ENCODE results near the gene ANKRD17. TPM values are rescaled to one million over a fixed set of nuclear protein-coding genes. Genes with fewer than 3 reads are reported as not detected.

The ANKRD17 gene
- total RNA-seq, 5 donors from 2014 or later (not counting 1 experiment from before 2014, with no cell fraction given) = 48.6 to 63.8 (median 51.8) TPM

DNA sequence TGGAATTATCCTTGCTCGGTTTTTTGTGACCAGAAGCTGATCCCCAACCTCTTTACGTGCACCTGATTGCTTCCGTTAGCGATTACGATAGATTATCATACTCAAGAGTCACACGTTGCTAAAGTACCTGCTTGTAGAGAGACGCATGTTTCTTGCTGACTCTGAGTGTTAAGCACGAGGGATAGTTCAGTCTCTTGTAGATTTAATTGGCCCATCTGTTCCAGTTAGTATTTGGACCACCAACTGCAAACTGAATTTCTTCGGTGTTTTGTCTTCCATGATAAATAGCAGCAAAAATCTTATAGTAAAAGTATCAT, 188.6 kb downstream of the ANKRD17 start:
- ChIA-PET CTCF (interaction anchor here (1.0 to 2.1 kb wide), 3 partner anchors 82 to 188 kb away, joined by 3 to 12 read pairs (median 8); partner anchors contain the start of gene ANKRD17 (in 1 of the 2)), POLR2A (interaction anchor here (0.8 to 1.9 kb wide), 7 partner anchors 10 to 190 kb away, joined by 3 to 7 read pairs (median 4); partner anchors contain the start of gene ANKRD17 (in 2 of the 2))
- H3K36me3 Mint-ChIP-seq = peaks cover 11% of the 10 kb centered on the region
- peak overlapping the region; percentile 95 to 98 for H3K27ac Mint-ChIP-seq
- H3K4me1 Mint-ChIP-seq = peaks cover 39 to 42% (median 39%) of the 10 kb centered on the region in 3 donors
- DNase-seq (no peak), ATAC-seq (replicated peaks in 1 of 4) (peak in 1 of 4 experiments; percentile 21)
- no peaks in the 10 kb centered on the region for H3K9me3 Mint-ChIP-seq
- Histone ChIP-seq H3K27me3 (replicated peaks in 1 of 2; ENCODE audit: control insufficient read depth in 2 of 2, extremely low read depth in 1 of 2, insufficient read depth in 2 of 2, low read length in 1 of 2) (no peaks in the 10 kb centered on the region), H3K27ac (ENCODE audit: low read length) (peak overlapping the region; percentile 98), H3K9me3 (no peaks in the 10 kb centered on the region), H3K4me1 (ENCODE audit: control insufficient read depth in 1 of 2, extremely low read depth in 1 of 2, insufficient read depth in 2 of 2, low read length in 2 of 2) (peaks cover 21 to 25% of the 10 kb centered on the region in 2 experiments), H3K4me3 (ENCODE audit: control insufficient read depth in 1 of 2, extremely low read depth in 1 of 2, low read length in 1 of 2) (peak overlapping the region; percentile 59 to 90), H3K36me3 (ENCODE audit: control insufficient read depth in 2 of 2, extremely low read depth in 1 of 2, insufficient read depth in 1 of 2, low read length in 1 of 2) (peaks cover 0 to 6% of the 10 kb centered on the region in 2 donors)
- peak overlapping the region; percentile 83 to 89 (median 88) for H3K4me3 Mint-ChIP-seq
- no peaks in the 10 kb centered on the region for H3K27me3 Mint-ChIP-seq
- 6% methylated on average over 2 of the region's 9 CpGs for WGBS (ENCODE audit: insufficient coverage)

DNA sequence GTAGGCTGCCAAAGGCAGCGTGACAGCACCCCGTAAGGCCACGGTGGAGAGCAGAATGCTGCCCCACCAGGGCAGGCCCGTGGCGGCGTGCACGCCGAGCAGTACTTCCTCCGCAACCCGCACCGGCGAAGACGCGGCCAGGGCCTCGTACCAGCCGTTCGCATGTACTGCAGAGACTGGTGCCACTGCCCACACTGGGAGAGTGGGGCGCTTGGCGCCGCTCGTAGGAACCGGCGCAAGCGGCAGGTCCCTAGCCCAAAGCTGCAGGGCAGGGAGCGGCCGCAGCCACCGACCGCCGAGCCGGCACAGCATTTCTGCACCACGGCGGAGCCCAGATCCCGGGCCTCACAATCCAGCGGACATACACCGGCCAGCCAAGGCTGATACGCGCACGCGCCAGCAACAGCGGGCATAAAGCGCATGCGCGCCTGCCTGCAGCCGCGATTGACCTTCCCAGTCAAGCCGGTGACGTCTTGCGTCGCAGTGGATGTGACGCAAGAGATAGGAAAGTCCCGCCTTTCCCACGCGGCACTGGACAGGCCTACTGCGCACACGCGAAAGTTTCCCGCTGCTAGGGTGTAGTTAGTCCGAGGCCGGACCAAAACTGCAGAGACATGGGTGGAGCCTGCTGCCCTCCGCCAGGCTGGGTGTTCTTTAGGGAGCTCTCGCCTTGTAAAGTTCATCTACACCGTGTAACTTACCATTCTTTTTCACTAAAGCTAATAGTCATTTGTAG, 189.1 kb downstream of the ANKRD17 start, which contains the start of gene COX18:
COX18 (minus strand) TSS at position 379 of the 736 bp plus-strand sequence; CDS start at position 312, 67 bp downstream.
- WGBS (ENCODE audit: insufficient coverage) = under 1% methylated on average over 51 of the region's 62 CpGs
- H3K27ac Mint-ChIP-seq = peak within 1 kb of the TSS; percentile 95 to 98
- no peaks in the 10 kb centered on the region for H3K27me3 ChIP-seq (replicated peaks in 1 of 2; ENCODE audit: control insufficient read depth in 2 of 2, extremely low read depth in 1 of 2, insufficient read depth in 2 of 2, low read length in 1 of 2)
- CTCF ChIA-PET = interaction anchor here (0.5 to 2.1 kb wide), 4 partner anchors 35 to 188 kb away, joined by 3 to 12 read pairs (median 6); partner anchors contain the start of gene ANKRD17 (in 1 of the 2)
- peaks cover 42 to 44% (median 42%) of the 10 kb centered on the region in 3 donors for H3K4me1 Mint-ChIP-seq
- H3K36me3 Mint-ChIP-seq = peaks cover 11% of the 10 kb centered on the region
- DNase-seq (peak; percentile 84 to 98 (median 89)), ATAC-seq (replicated peaks in 1 of 4) (peak; percentile 80 to 85 (median 84))
- peaks cover 21 to 25% of the 10 kb centered on the region in 2 experiments for H3K4me1 ChIP-seq (ENCODE audit: control insufficient read depth in 1 of 2, extremely low read depth in 1 of 2, insufficient read depth in 2 of 2, low read length in 2 of 2)
- POLR2A ChIA-PET = interaction anchor here (1.0 to 1.9 kb wide), 6 partner anchors 10 to 191 kb away, joined by 3 to 6 read pairs (median 4); partner anchors contain the start of gene ANKRD17 (in 2 of the 2)
- peak within 1 kb of the TSS; percentile 83 to 89 (median 88) for H3K4me3 Mint-ChIP-seq
- H3K4me3 ChIP-seq (ENCODE audit: control insufficient read depth in 1 of 2, extremely low read depth in 1 of 2, low read length in 1 of 2) = peak within 1 kb of the TSS; percentile 59 to 90
- H3K27me3 Mint-ChIP-seq = no peaks in the 10 kb centered on the region
- no peaks in the 10 kb centered on the region for H3K9me3 ChIP-seq
- no peaks in the 10 kb centered on the region for H3K9me3 Mint-ChIP-seq
- H3K36me3 ChIP-seq (ENCODE audit: control insufficient read depth in 2 of 2, extremely low read depth in 1 of 2, insufficient read depth in 1 of 2, low read length in 1 of 2) = peaks cover 0 to 6% of the 10 kb centered on the region in 2 donors
- H3K27ac ChIP-seq (ENCODE audit: low read length) = peak within 1 kb of the TSS; percentile 98

DNA sequence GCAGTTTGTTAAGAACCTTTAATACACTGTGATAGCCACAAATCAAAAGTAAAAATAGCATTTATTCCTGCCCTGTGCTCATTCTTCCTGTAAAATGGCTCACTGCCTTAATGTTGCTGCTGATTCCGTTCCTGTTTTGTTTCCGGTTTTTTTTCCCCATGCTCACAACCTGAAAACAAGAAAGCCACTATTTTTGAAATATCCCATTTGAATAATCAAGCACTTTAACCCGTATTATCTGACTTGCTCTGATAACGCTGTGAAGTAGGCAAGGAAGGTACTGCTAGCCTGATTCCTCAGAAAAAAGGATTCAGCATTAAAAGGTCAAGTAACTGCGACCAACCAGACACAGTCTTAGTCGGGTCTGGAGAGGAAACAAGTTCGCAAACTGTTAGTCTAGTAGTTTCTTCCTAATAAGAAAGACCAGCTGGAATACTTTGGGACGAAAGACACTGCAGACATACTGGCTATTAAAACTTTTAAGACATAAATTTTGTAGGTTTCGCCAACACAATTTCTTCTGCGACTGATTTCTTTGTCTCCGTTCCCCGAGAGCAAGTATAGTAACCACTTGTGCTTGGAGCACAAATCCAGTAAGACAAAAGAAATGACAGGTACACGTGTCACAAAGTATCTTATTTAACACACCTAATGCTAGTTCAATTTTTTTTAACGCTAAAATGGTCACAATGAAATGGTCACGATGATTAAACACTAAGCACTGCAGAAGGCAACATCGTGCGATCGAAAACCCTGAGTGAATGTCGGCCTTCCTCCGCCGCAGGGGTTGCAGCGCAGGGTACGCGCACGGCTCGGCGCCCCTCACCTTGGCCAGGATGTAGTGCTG, 189.9 kb downstream of the ANKRD17 start:
- peak overlapping the region; percentile 83 to 89 (median 88) for H3K4me3 Mint-ChIP-seq
- CTCF ChIA-PET = interaction anchor here (0.5 to 2.1 kb wide), 5 partner anchors 18 to 190 kb away, joined by 3 to 12 read pairs (median 6); partner anchors contain the start of gene ANKRD17 (in 2 of the 2)
- ATAC-seq (replicated peaks in 1 of 4) (peak in 2 of 4 experiments; percentile 0 to 3), DNase-seq (peak in 3 of 35 experiments; percentile 5 to 61 (median 11))
- Histone ChIP-seq H3K36me3 (ENCODE audit: control insufficient read depth in 2 of 2, extremely low read depth in 1 of 2, insufficient read depth in 1 of 2, low read length in 1 of 2) (peaks cover 0 to 6% of the 10 kb centered on the region in 2 donors), H3K27me3 (replicated peaks in 1 of 2; ENCODE audit: control insufficient read depth in 2 of 2, extremely low read depth in 1 of 2, insufficient read depth in 2 of 2, low read length in 1 of 2) (no peaks in the 10 kb centered on the region), H3K9me3 (no peaks in the 10 kb centered on the region), H3K4me3 (ENCODE audit: control insufficient read depth in 1 of 2, extremely low read depth in 1 of 2, low read length in 1 of 2) (peak overlapping the region; percentile 59 to 90), H3K4me1 (ENCODE audit: control insufficient read depth in 1 of 2, extremely low read depth in 1 of 2, insufficient read depth in 2 of 2, low read length in 2 of 2) (peaks cover 21 to 25% of the 10 kb centered on the region in 2 experiments), H3K27ac (ENCODE audit: low read length) (peak overlapping the region; percentile 98)
- H3K27ac Mint-ChIP-seq = peak overlapping the region; percentile 95 to 98
- H3K27me3 Mint-ChIP-seq = no peaks in the 10 kb centered on the region
- WGBS (ENCODE audit: insufficient coverage) = 1% methylated on average over 22 of the region's 27 CpGs
- H3K9me3 Mint-ChIP-seq = no peaks in the 10 kb centered on the region
- POLR2A ChIA-PET = interaction anchor here in 1 of 2 donors (0.6 kb wide), 1 partner anchor 244 kb away, joined by 4 read pairs; no protein-coding TSS in a partner anchor
- peaks cover 18% of the 10 kb centered on the region for H3K36me3 Mint-ChIP-seq
- peaks cover 45 to 49% (median 48%) of the 10 kb centered on the region in 3 donors for H3K4me1 Mint-ChIP-seq

DNA sequence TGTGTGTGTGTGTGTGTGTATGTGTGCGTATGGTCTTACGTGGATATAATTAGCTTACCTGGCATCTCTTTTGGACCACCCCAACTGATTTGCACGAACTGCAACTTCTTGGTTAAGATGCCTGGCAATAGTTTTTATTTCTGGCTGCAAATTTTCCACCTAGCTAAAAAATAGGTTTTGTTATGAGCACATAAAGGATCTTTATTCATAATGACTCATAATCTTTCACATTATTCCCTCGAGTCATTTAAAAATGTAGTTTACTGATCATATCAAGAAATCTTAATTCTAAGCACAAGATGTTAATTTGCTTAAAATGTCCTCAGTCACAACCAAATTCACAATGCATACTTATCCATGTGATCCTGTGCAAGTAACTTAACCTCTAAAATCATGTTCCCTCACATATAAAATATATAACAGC, 190.6 kb downstream of the ANKRD17 start:
- no peak for ATAC-seq (replicated peaks in 1 of 4)

DNA sequence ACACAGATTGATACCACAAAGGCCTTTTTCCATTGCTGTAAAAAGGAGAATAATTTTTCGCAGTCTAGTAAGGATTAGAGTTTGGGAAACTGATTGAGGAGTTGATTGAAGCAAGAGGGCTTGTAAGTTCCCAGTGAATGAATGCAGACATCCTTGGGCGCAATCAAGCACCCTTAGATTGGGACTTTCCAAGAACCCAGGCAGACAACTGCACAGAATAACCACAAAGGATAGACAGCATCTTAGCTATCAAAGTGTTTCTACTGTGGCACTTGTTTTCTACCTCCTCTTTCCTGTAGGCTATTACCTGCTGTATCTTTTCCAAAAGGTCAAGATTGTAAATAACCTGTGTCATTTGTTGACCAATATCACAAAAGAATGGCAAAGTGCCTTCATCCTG, 191.7 kb downstream of the ANKRD17 start:
- ChIA-PET POLR2A (interaction anchor here in 1 of 2 donors (0.7 to 1.1 kb wide), 3 partner anchors 190 to 193 kb away, joined by 3 read pairs; partner anchors contain the start of gene ANKRD17), CTCF (interaction anchor here in 1 of 2 donors (1.9 kb wide), 1 partner anchor 192 kb away, joined by 12 read pairs; the partner anchor contains the start of gene ANKRD17)
- H3K9me3 ChIP-seq = no peaks in the 10 kb centered on the region
- Mint-ChIP-seq H3K4me3 (peak overlapping the region; percentile 28 to 57 (median 54)), H3K36me3 (peaks cover 22% of the 10 kb centered on the region), H3K27me3 (no peaks in the 10 kb centered on the region), H3K27ac (peak overlapping the region; percentile 90 to 91), H3K9me3 (no peaks in the 10 kb centered on the region), H3K4me1 (peaks cover 49 to 53% (median 51%) of the 10 kb centered on the region in 3 donors)
- WGBS (ENCODE audit: insufficient coverage) = no CpG with 5 or more reads among the region's 2 CpGs
- H3K4me1 ChIP-seq (ENCODE audit: control insufficient read depth in 1 of 2, extremely low read depth in 1 of 2, insufficient read depth in 2 of 2, low read length in 2 of 2) = peaks cover 21 to 25% of the 10 kb centered on the region in 2 experiments
- peak in 1 of 4 experiments; percentile 23 for ATAC-seq (replicated peaks in 1 of 4)
- peak in 21 of 35 experiments; percentile 3 to 77 (median 16) for DNase-seq
- H3K27me3 ChIP-seq (replicated peaks in 1 of 2; ENCODE audit: control insufficient read depth in 2 of 2, extremely low read depth in 1 of 2, insufficient read depth in 2 of 2, low read length in 1 of 2) = no peaks in the 10 kb centered on the region
- no peak overlapping the region for H3K4me3 ChIP-seq (ENCODE audit: control insufficient read depth in 1 of 2, extremely low read depth in 1 of 2, low read length in 1 of 2)
- peaks cover 7 to 12% of the 10 kb centered on the region in 2 donors for H3K36me3 ChIP-seq (ENCODE audit: control insufficient read depth in 2 of 2, extremely low read depth in 1 of 2, insufficient read depth in 1 of 2, low read length in 1 of 2)
- peak overlapping the region; percentile 98 for H3K27ac ChIP-seq (ENCODE audit: low read length)

More for the DNA sequence above, 190.6 kb downstream of the ANKRD17 start:
- WGBS (ENCODE audit: insufficient coverage) = no CpG with 5 or more reads among the region's 4 CpGs
- peak overlapping the region; percentile 98 for H3K27ac ChIP-seq (ENCODE audit: low read length)
- Mint-ChIP-seq H3K27me3 (no peaks in the 10 kb centered on the region), H3K4me1 (peaks cover 49 to 53% (median 51%) of the 10 kb centered on the region in 3 donors), H3K9me3 (no peaks in the 10 kb centered on the region), H3K4me3 (peak overlapping the region; percentile 83 to 89 (median 88)), H3K27ac (peak overlapping the region; percentile 95 to 98), H3K36me3 (peaks cover 22% of the 10 kb centered on the region)
- H3K9me3 ChIP-seq = no peaks in the 10 kb centered on the region
- H3K4me1 ChIP-seq (ENCODE audit: control insufficient read depth in 1 of 2, extremely low read depth in 1 of 2, insufficient read depth in 2 of 2, low read length in 2 of 2) = peaks cover 21 to 25% of the 10 kb centered on the region in 2 experiments
- peak overlapping the region; percentile 59 to 90 for H3K4me3 ChIP-seq (ENCODE audit: control insufficient read depth in 1 of 2, extremely low read depth in 1 of 2, low read length in 1 of 2)
- no peaks in the 10 kb centered on the region for H3K27me3 ChIP-seq (replicated peaks in 1 of 2; ENCODE audit: control insufficient read depth in 2 of 2, extremely low read depth in 1 of 2, insufficient read depth in 2 of 2, low read length in 1 of 2)
- POLR2A ChIA-PET = interaction anchor here in 1 of 2 donors (0.6 kb wide), 1 partner anchor 245 kb away, joined by 4 read pairs; no protein-coding TSS in a partner anchor
- peaks cover 0 to 6% of the 10 kb centered on the region in 2 donors for H3K36me3 ChIP-seq (ENCODE audit: control insufficient read depth in 2 of 2, extremely low read depth in 1 of 2, insufficient read depth in 1 of 2, low read length in 1 of 2)
- peak in 1 of 35 experiments; percentile 43 for DNase-seq
- CTCF ChIA-PET = interaction anchor here (0.5 to 1.9 kb wide), 5 partner anchors 19 to 191 kb away, joined by 3 to 12 read pairs (median 4); partner anchors contain the start of gene ANKRD17 (in 1 of the 2)
